ENCODE measurements around the gene DUSP16. TPM values are rescaled to one million over a fixed set of nuclear protein-coding genes. Genes with fewer than 3 reads are reported as not detected.
A peak's percentile ranks its signal among the peaks of the same experiment; 100 is the strongest.

DUSP16 gene
- total RNA-seq, 1 donor from 2014 or later = 16.4 TPM

GRCh38 chr12:12441843-12442461, 120.7 kb downstream of the DUSP16 start:
- DNase-seq = no peak
- intact Hi-C loops (cut with micrococcal nuclease) = no loop called here
- Histone ChIP-seq H3K36me3 (no peaks in the 10 kb centered on the region), H3K27ac (replicated peaks) (peak overlapping the region; percentile 82), H3K4me3 (no peak overlapping the region), H3K27me3 (ENCODE audit: low read depth) (no peaks in the 10 kb centered on the region), H3K4me1 (peaks cover 40% of the 10 kb centered on the region), H3K9me3 (replicated peaks) (no peaks in the 10 kb centered on the region)
- TF ChIP-seq, protein P1, sequence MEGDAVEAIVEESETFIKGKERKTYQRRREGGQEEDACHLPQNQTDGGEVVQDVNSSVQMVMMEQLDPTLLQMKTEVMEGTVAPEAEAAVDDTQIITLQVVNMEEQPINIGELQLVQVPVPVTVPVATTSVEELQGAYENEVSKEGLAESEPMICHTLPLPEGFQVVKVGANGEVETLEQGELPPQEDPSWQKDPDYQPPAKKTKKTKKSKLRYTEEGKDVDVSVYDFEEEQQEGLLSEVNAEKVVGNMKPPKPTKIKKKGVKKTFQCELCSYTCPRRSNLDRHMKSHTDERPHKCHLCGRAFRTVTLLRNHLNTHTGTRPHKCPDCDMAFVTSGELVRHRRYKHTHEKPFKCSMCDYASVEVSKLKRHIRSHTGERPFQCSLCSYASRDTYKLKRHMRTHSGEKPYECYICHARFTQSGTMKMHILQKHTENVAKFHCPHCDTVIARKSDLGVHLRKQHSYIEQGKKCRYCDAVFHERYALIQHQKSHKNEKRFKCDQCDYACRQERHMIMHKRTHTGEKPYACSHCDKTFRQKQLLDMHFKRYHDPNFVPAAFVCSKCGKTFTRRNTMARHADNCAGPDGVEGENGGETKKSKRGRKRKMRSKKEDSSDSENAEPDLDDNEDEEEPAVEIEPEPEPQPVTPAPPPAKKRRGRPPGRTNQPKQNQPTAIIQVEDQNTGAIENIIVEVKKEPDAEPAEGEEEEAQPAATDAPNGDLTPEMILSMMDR (IDR thresholded peaks at IDR 0.05; ENCODE audit: borderline replicate concordance) = no peak

GRCh38 chr12:12441429-12441807, 121.2 kb downstream of the DUSP16 start:
- no peak for DNase-seq
- Histone ChIP-seq H3K4me3 (no peak overlapping the region), H3K36me3 (peaks cover 1% of the 10 kb centered on the region), H3K4me1 (peaks cover 40% of the 10 kb centered on the region), H3K27ac (replicated peaks) (peak overlapping the region; percentile 82), H3K9me3 (replicated peaks) (no peaks in the 10 kb centered on the region), H3K27me3 (ENCODE audit: low read depth) (no peaks in the 10 kb centered on the region)
- intact Hi-C loops (cut with micrococcal nuclease) = no loop called here
- TF ChIP-seq, protein P1 (IDR thresholded peaks at IDR 0.05; ENCODE audit: borderline replicate concordance) = no peak

DNA sequence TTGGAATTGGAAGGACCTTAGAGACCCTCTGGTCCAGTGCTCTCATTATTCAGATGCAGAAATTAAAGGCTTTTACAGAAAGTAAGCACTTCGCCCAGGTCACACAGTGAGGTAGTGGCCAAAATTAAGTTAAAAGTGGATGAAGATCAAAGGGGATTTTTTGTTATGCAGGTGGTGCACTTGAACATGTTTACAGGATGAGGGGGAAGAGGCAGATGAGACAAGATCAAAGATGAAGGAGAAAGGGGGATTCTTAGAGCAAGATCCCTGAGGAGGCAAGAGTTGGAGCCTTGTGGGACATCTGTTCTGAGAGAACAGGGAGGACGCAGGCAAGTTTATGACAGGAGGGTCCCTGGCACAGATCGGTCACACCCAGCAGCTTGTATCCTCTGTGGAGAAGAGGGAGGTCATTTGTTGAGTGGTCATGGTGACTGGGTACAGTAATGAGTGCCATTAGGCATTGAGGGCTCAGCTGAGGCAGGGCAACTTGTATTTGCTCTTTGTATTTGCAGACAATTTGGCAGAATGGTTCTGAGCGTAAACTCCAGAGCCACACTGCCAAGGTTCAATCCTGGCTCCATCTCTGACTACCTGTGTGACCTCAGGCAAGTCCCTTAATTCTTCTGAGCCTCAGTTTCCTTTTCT, 121.8 kb downstream of the DUSP16 start:
- no peak overlapping the region for H3K27ac ChIP-seq (replicated peaks)
- TF ChIP-seq, protein P1 (IDR thresholded peaks at IDR 0.05; ENCODE audit: borderline replicate concordance) = no peak
- no peak overlapping the region for H3K4me3 ChIP-seq
- DNase-seq = no peak
- H3K9me3 ChIP-seq (replicated peaks) = no peaks in the 10 kb centered on the region
- peaks cover 6% of the 10 kb centered on the region for H3K36me3 ChIP-seq
- peaks cover 40% of the 10 kb centered on the region for H3K4me1 ChIP-seq
- no peaks in the 10 kb centered on the region for H3K27me3 ChIP-seq (ENCODE audit: low read depth)
- intact Hi-C loops (cut with micrococcal nuclease) = no loop called here

DNA sequence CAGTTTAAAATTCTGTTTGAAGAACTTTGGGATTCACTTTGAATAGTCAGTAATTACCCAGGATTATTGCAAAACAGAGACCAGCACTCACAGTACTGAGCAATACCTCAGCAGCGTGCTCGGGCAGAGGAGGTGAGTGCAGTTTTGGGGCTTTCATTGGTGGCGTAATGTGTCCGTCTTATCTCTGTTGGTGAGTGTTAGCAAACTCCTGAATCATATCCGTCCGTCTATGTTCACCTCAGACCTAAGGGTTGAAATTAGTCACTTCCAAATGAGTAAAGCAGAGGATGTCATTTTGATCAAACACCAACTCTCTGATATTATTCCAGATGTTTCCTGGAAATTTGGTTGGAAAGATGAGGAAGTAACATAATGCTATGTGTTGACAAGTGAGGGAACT, 123.0 kb downstream of the DUSP16 start:
- no peak for DNase-seq
- intact Hi-C loops (cut with micrococcal nuclease) = no loop called here

DNA sequence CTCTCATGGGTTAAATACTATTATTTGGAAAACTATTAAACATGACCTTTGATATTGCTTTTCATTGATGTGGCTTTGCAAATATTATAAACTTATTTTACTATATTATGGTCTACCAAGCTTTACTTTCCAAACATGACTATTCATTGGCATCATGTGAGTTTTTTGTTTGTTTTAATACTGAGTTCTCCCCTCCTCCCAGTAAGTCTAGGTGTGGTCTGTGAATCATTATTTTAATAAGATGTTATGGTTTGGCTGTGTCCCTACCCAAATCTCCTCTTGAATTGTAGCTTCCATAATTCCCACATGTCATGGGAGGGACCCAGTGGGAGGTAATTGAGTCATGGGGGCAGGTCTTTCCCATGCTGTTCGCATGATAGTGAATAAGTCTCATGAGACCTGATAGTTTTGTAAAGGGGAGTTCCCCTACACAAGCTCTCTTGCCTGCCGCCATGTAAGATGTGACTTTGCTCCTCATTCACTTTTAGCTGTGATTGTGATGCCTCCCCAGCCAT, 125.8 kb downstream of the DUSP16 start:
- DNase-seq = no peak
- no peak overlapping the region for H3K4me3 ChIP-seq
- H3K27me3 ChIP-seq (ENCODE audit: low read depth) = no peaks in the 10 kb centered on the region
- no peak overlapping the region for H3K27ac ChIP-seq (replicated peaks)
- H3K36me3 ChIP-seq = peaks cover 11% of the 10 kb centered on the region
- peaks cover 12% of the 10 kb centered on the region for H3K4me1 ChIP-seq
- TF ChIP-seq, protein P1 (IDR thresholded peaks at IDR 0.05; ENCODE audit: borderline replicate concordance) = no peak
- no peaks in the 10 kb centered on the region for H3K9me3 ChIP-seq (replicated peaks)
- intact Hi-C loops (cut with micrococcal nuclease) = no loop called here

More for the DNA sequence above, 123.0 kb downstream of the DUSP16 start:
- TF ChIP-seq, protein P1 (IDR thresholded peaks at IDR 0.05; ENCODE audit: borderline replicate concordance) = no peak
- Histone ChIP-seq H3K9me3 (replicated peaks) (no peaks in the 10 kb centered on the region), H3K27ac (replicated peaks) (no peak overlapping the region), H3K36me3 (peaks cover 11% of the 10 kb centered on the region), H3K4me1 (peaks cover 39% of the 10 kb centered on the region), H3K4me3 (no peak overlapping the region), H3K27me3 (ENCODE audit: low read depth) (no peaks in the 10 kb centered on the region)

Measured in left ventricle myocardium inferior (tissue), 1 donor.